Measurements from ENCODE around the gene BACH2.

The BACH2 gene

GRCh38 chr6:90093558-90094073 lies 203.0 kb downstream of the BACH2 start:
- DNase-seq (ENCODE audit: low spot score): no peak

- no peak for DNase-seq (ENCODE audit: low spot score)
These were observed 205.8 kb downstream of the BACH2 start for GRCh38 chr6:90090866-90091265.

- DNase-seq (ENCODE audit: low spot score): no peak
These were observed 208.6 kb downstream of the BACH2 start for GRCh38 chr6:90088009-90088408.

- no peak for DNase-seq (ENCODE audit: low spot score)
These were observed 209.4 kb downstream of the BACH2 start for GRCh38 chr6:90087106-90087833.

GRCh38 chr6:90086517-90086916 lies 210.1 kb downstream of the BACH2 start:
- no peak for DNase-seq (ENCODE audit: low spot score)

GRCh38 chr6:90083891-90084290 lies 212.8 kb downstream of the BACH2 start:
- DNase-seq (ENCODE audit: low spot score): no peak

- DNase-seq (ENCODE audit: low spot score): no peak
These were observed 213.8 kb downstream of the BACH2 start for GRCh38 chr6:90082847-90083246.

- DNase-seq (ENCODE audit: low spot score): no peak
These were observed 215.7 kb downstream of the BACH2 start for GRCh38 chr6:90080876-90081481.

GRCh38 chr6:90079560-90080490 lies 216.8 kb downstream of the BACH2 start:
- no peak for DNase-seq (ENCODE audit: low spot score)

- no peak for DNase-seq (ENCODE audit: low spot score)
These were observed 217.9 kb downstream of the BACH2 start for GRCh38 chr6:90078513-90079289.

- DNase-seq (ENCODE audit: low spot score): no peak
These were observed 219.9 kb downstream of the BACH2 start for GRCh38 chr6:90076511-90077415.

GRCh38 chr6:90074161-90074850 lies 222.3 kb downstream of the BACH2 start:
- DNase-seq (ENCODE audit: low spot score): no peak

- no peak for DNase-seq (ENCODE audit: low spot score)
These were observed 223.6 kb downstream of the BACH2 start for GRCh38 chr6:90072935-90073464.

- DNase-seq (ENCODE audit: low spot score): no peak
These were observed 224.1 kb downstream of the BACH2 start for GRCh38 chr6:90072501-90072900.

- no peak for DNase-seq (ENCODE audit: low spot score)
These were observed 227.7 kb downstream of the BACH2 start for GRCh38 chr6:90068703-90069523.

- DNase-seq (ENCODE audit: low spot score): peak; percentile 52
These were observed 228.4 kb downstream of the BACH2 start for GRCh38 chr6:90068264-90068663.

GRCh38 chr6:90066697-90067096 lies 229.9 kb downstream of the BACH2 start:
- no peak for DNase-seq (ENCODE audit: low spot score)

- DNase-seq (ENCODE audit: low spot score): no peak
These were observed 231.5 kb downstream of the BACH2 start for GRCh38 chr6:90065173-90065572.

- DNase-seq (ENCODE audit: low spot score): no peak
These were observed 234.0 kb downstream of the BACH2 start for GRCh38 chr6:90062667-90063066.
